ENCODE results near the gene GIMAP2.

DNA sequence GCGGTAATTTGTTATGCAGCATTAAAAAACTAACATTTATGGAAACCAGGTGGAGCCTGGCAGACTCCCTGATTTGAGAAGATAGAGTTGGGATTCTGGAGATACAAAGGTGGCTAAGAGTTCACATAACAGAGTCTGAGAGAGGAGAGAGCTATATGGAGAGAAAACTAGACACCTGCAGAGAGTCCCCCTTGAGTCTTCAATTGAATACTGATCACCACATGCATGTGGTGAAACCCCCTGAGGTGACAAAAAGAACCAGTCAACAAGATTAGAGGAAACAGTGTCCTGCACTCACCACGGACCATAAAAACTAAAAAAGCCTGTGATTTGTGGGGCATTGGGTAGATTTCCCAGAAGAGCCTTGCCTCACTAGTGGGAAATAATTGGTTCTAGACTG lies 10.1 kb downstream of the GIMAP2 start:
- TF ChIP-seq GATA2 (IDR thresholded peaks at IDR 0.05; ENCODE audit: low read depth, low read length) = no peak
- no peak for TF ChIP-seq GATA3 (IDR thresholded peaks at IDR 0.05; ENCODE audit: low read depth, low read length)

Data from SH-SY5Y (cell line).